OCI-LY1 (cell line): ENCODE results near the gene ENDOV.

Experiments used
- CTCF ChIP-seq: fragments of 200-600 bp; sonication (generic), shearing (Covaris generic); IDR thresholded peaks from 2 replicates; pipeline ENCODE4 v1.5.1; 2017; ENCODE audit warnings: mild to moderate bottlenecking, antibody characterized with exemption, low read length, moderate library complexity, mixed read lengths
- EZH2 ChIP-seq: fragments of 200-600 bp; sonication (generic), shearing (Covaris generic); IDR thresholded peaks from 2 replicates; pipeline ENCODE4 v1.8.0; 2017; ENCODE audit warnings: borderline replicate concordance, mixed run types, mild to moderate bottlenecking, antibody characterized with exemption, low read length, moderate library complexity, mixed read lengths

GRCh38 chr17:80382446-80382845 lies 32.5 kb upstream of the ENDOV start:
- TF ChIP-seq CTCF = no peak
- no peak for TF ChIP-seq EZH2
